Measurements from ENCODE around the gene HCN4.

GRCh38 chr15:73359651-73360050 lies 9.1 kb downstream of the HCN4 start:
- no peak for TF ChIP-seq CTCF (conservative IDR thresholded peaks at IDR 0.05; ENCODE audit: low read length)
- TF ChIP-seq EZH2phosphoT487 (IDR thresholded peaks at IDR 0.05; ENCODE audit: borderline replicate concordance): no peak

All from Loucy (cell line).